NCI-H2171 (cell line): Measurements from ENCODE around the gene PTBP3.
"Not testable (repeated sequence)": the region's sequence is repeated elsewhere in the genome, so short reads cannot be mapped to it uniquely, and the experiment has no call there.

ENCODE experiments used
- DNase-seq: peaks from one replicate; lab custom pipeline; 2025; lab: John Stamatoyannopoulos, UW

PTBP3 gene, protein sequence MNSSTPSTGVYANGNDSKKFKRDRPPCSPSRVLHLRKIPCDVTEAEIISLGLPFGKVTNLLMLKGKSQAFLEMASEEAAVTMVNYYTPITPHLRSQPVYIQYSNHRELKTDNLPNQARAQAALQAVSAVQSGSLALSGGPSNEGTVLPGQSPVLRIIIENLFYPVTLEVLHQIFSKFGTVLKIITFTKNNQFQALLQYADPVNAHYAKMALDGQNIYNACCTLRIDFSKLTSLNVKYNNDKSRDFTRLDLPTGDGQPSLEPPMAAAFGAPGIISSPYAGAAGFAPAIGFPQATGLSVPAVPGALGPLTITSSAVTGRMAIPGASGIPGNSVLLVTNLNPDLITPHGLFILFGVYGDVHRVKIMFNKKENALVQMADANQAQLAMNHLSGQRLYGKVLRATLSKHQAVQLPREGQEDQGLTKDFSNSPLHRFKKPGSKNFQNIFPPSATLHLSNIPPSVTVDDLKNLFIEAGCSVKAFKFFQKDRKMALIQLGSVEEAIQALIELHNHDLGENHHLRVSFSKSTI

DNA sequence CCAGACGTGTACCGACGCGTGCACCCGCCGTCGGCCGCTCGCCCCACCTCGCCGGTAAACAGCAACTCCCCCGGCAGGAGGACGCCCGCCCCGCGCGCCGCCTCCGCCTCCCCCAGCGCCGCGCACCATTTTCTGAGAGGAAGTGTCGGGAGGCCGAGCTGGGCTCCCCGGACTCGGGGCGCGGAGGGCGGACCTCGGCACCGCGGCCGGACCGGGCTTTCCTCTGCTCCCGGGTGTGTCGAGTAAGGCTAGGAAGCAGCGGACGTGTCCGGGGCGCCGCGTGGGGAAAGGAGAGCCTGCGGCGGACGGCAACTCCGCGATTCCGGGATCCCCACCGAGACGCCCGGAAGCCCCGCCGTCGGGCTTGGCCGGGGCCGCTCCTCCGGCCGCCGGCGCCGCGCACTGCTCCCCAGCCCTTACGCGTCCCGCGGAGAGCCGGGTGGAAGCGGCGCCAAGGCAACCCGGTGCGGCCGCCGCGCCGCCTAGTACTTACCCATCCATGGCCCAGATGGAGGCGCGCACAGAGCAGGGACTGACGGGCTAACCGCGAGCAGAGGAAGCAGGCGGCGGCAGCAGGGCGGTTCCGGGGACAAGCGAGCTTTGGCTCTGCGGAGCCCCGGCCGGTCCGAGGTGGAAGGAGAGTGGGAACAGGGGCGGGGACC lies at the start of gene PTBP3:
TSS of gene PTBP3 (minus strand) at position 643 of the 662 bp plus-strand sequence. CDS start 35,754 bp downstream, outside the sequence.
- peak; percentile 67 for DNase-seq

DNA sequence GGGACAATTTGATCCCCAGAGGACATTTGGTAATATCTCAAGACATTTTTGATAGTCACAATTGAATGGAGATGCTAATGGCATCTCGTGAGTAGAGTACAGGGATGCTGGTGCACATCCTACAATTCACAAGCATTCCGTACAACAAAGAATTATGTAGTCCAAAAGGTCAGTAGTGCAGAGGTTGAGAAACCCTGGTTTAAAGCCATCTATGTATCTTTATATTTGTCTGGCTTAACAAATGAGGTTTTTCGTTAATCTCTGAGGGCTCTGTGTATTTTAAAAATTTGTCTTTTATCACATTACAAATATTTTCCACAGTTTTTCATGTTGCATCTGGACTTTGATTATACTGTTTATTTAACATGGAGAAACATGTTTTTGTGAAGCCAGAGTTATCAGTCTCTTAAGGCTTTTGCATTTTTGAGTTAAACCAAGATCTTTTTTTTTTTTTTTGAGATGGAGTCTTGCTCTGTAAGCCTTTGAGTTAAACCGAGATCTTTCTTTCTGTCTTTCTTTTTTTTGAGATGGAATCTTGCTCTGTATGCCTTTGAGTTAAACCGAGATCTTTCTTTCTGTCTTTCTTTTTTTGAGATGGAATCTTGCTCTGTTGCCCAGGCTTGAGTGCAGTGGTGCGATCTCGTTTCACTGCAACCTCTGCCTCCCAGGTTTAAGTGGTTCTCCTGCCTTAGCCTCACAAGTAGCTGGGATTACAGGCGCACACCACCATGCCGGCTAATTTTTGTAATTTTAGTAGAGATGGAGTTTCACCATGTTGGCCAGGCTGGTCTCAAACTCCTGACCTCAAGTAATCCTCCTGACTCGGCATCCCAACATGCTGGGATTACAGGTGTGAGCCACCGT lies 49.3 kb upstream of the PTBP3 start:
- DNase-seq, result no peak

DNA sequence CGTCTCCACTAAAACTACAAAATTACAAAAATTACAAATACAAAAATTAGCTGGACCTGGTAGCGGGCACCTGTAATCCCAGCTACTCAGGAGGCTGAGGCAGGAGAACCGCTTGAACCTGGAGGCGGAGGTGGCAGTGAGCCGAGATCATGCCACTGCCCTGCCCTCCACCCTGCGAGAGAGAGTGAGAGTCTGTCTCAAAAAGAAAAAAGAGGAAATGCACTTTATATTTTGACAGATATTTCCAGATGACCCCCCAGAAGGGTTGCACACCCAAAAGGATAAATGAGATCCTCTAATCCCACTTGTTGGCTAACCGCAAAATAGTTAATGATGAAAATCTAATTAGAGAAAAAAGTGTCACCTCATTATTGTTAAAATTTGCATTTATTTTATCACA lies 48.6 kb upstream of the PTBP3 start:
- DNase-seq, result no peak

DNA sequence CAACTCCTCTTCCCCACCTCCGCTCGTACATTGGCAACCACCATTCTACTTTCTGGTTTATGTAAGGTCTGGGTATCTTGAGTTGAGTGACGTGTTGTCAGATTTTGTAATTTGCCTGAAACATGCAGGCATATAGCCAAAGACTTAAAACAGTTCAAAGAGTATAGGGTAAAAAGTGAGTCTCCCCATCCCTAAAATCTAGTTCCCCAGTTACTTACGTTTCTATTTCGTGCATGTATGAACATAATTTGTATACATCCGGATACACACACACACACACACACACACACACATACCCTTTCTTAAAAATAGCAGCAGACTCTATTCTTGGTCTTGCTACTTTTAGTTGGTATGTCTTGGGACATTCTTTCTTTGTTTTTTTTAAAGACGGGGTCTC lies 47.4 kb upstream of the PTBP3 start:
- no peak for DNase-seq

DNA sequence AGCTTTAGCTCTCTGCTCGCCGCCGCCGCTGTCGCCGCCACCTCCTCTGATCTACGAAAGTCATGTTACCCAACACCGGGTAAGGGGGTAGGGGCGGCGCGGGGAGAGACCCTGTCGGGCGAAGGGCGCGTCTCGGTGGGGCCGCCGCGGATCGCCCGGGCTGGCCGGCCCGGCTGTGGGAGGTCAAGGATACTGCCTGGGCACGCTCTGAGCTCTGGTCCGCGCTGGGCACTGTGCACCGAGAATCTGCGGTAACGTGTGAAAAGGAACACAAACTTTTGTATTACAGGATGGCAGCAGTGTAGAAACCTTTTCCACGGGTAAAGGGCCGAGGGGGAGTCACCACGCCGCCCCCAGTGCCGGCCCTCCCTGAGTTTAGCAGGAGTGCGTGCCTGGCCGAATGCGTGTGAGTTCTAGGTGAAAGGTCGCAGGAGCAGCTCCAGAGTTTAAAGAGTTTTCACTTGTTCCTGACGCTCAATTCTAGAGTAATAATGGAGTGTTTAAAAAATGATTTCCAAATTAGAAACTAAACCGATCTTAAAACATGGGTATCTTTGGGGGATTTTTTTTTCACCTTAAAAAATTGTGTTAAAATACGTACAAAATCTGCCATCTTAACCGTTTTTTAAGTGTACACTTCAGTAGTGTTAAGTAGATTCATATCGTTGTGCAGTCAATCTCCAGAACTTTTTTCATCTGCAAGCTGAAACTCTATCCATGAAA lies 46.8 kb upstream of the PTBP3 start, which contains the start of gene HSDL2:
TSS of gene HSDL2 (plus strand) at position 7 of the 723 bp plus-strand sequence. CDS start at position 63, 56 bp downstream.
- DNase-seq, result no peak

DNA sequence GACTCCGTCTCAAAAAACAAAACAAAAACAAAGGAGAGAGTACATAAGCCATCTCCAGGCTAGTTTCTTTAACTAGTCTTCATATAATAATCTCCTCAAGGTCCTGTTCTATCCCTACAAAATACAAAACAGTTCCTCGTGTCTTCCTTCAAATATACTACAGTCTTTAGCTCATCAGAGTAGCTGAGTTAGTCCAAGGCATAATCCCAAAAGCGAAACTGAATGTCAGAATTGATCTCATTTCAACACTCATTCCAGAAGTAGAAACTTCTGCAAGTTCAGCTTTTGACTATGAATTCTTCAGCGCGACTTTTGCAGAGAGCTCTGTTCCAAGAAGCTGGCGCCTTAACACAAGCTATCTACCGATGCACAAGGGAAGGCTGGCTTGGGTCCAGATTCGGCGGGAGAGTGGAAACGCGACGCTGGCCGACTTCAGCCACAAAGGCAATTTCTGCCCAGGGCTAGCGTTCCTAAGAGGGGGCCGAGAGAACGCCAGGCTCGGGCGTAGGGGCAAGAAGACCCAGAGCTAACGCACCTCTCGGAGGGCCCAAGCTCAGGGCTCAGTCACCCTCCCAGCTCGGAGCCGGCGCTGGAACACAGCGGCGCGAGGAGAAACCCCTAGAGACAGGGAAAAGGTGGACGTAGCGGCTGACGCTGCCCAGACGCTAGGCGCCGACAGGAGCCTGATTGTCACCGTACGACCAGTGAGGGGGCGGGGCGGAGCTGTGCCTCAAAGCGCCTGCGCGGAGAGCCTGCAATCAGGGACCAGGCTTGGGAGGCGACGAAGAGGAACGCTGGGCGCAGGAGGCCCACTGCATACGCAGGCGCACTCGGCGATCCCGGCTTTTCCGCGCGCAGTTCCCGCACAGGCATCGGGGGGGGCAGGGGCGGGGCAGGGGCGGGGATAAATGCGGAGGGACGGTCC lies 46.0 kb upstream of the PTBP3 start:
- peak; percentile 95 for DNase-seq

DNA sequence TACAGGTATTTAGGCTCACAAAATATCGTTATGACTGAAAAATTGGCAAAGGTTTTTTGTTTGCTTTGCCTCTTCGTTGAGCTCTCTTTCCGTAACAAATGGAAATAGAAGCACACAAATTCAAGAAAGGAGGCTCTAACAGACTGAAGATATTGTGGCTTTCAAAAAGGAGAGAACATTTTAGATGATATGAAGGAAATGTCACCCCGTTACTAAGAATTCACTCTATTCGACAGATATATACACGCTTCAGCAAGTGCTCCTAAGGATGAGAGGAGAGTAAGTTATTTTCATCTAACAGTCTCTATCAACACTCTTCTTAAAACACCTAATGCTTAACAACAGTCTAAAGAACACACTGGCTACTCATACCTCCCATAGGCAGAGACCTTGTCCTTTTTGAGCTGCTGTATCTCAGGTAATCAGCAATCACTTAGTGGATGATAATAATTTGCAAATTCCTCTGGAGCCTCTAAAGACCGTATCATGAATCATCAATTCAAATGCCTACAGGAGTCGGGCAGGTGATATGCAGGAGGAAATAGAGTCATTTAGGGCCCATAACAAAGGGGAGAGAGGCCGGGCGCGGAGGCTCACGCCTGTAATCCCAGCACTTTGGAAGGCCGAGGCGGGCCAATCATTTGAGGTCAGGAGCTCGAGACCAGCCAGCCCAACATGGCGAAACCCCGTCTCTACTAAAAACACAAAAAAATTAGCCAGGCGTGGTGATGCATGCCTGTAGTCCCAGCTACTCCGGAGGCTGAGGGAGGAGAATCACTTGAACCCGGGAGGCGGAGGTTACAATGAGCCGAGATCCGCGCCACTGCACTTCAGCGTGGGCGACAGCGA lies 45.1 kb upstream of the PTBP3 start:
- DNase-seq, result no peak

DNA sequence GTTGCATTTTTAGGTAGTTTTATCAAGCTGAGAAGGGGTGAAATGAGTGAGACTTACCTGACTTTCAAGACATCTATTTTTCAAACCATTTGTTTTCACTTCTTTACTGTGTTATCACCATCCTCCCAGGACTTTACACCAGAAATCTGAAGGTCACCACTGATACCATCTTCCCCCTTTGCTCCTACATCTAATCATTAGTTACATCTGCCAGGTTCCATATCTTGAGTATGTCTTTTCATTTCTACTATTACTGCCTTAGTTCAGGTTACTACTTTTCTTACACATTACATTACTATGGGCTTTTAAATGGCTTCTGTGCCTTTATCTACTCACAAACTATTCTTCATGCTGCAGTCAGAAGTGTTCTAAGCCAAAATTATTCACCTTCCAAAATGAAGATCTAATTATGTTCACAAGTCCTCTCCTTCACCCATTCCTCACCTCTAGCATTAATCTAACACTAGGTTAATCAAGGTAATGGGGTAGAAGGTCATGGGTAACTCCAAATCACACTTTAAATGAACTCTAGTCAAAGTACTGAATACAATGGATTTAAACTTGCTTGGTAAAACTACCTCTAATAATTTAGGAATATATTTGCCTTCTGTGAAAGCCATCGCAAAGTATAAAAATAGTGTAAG lies 44.4 kb upstream of the PTBP3 start:
- no peak for DNase-seq

DNA sequence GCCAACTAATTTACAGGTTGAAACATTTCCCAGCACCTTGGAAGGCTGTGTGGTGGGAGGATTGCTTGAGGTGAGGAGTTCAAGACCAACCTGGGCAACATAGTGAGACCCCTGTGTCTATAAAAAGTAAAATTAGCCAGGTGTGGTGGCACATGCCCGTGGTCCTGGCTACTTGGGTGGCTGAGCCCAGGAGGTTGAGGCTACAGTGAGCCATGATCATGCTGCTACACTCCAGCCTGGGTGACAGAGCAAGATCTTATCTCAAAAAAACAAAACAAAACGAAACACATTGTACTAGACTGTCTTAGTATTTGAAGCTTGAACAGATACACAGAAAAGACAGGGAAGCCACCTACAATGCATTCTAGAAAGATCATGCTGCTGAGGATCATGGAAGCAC lies 43.7 kb upstream of the PTBP3 start:
- DNase-seq, result no peak

DNA sequence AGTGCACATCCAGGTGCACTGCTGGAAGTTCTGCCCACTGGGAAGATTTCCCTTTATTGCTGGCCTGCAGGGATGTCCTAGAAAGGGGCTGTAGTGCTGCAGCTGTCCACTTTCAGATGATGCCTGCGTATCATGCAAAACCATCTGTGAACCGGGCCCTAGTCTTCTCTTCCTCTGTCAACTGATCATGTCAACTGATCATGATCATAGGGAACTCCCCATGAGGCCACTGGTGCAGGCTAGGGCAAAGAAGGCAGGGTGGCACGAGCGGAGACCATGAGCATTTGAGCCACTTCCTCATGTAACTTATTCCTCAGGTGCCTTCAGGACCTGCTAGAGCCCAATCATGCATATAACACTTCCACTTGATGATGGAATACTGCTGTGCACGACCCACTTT lies 41.9 kb upstream of the PTBP3 start:
- no peak for DNase-seq

DNA sequence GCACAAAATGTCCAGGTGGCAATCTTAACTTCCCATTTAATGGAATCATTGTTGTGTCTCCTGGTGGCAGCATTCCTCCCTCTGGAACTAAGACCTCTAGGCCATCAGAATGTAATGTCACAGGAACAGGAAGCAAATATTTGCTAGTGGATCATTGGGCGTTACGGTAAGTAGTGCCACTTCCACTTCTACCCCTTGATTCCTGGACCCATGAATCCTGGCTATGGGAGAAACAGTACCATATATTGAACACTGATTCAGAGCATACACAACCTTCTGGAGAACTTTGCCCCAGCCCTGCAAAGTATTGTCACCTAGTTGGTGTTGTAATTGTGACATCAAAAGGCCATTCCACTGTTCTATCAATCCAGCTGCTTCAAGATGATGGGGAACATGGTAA lies 40.8 kb upstream of the PTBP3 start:
- DNase-seq, result not testable (repeated sequence)

DNA sequence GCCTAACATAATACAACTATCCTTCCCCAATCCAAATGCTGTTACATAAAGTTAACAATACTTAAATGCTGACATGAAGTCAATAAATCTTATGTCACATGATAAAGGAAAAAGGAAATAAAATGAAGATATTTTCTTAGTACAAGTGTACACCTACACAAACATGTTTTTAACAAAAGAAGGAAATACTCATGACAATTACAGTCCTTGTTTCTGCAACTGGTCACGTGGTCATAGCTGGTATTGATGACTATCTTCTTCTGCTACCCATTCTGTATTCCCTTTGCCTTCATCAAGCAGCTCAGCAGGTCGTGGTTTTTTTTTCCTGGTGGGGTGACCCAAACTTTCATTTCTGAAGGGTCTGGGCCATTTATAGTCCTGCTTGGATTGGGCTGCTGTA lies 40.2 kb upstream of the PTBP3 start:
- not testable (repeated sequence) for DNase-seq

DNA sequence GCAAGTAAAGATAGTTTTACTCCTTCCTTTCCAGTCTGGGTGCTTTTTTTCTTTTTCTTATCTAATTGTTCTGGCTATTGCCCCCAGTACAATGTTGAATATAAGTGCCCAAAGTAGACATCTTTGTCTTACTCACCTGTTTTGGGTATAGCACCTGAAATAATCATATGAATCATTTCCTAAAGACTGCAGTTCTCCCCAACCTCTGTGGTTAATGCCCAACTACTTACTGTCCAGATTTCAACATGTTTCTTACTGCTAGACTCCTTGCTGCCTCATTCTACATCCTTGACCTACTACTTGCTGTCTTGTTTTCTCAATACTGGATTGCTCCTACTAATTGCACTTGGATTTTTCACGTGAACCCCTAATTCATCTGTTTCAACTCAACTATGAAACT lies 37.6 kb upstream of the PTBP3 start:
- no peak for DNase-seq

DNA sequence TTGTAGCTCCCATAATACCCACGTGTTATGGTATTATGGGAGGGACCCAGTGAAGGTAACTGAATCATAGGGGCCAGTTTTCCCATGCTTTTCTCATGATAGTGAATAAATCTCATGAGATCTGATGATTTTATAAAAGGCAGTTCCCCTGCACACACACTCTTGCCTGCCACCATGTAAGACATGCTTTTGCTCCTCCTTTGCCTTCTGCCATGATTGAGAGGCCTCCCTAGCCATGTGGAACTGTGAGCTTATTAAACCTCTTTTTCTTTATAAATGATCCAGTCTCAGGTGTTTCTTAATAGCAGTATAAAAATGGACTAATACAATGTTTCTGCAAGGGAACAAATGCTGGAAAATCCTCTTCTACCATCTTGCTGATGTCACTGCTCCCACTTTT lies 36.4 kb upstream of the PTBP3 start:
- no peak for DNase-seq

DNA sequence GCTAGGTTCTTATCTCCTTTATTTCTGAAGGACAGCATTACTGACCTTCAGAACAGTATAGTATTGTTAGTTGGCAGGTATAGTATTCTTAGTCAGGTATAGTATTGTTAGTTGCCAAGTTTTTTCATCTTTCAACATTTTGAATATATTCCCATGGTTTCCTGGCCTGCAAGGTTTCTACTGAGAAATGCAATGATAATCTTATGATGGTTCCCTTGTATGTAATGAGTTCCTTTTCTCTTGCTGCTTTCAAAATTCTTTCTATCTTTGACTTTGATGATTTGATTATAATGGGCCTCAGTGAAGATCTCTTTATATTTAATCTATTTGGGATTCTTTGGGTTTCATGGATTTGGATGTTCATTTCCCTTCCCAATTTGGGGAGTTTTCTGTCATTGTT lies 34.0 kb upstream of the PTBP3 start:
- no peak for DNase-seq

DNA sequence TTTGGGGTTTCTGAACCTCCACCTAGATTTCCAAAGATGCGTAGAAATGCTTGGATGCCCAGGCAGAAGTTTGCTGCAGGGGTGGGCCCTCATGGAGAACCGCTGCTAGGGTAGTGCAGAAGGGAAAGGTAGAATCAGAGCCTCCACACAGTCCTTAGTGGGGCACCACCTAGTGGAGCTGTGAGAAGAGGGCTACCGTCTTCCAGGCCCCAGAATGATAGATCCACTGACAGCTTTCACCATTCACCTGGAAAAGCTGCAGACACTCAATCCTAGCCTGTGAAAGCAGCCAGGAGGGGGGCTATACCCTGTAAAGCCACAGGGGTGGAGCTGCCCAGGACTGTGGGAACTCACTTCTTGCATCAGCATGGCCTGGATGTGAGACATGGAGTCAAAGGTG lies 33.2 kb upstream of the PTBP3 start:
- no peak for DNase-seq

DNA sequence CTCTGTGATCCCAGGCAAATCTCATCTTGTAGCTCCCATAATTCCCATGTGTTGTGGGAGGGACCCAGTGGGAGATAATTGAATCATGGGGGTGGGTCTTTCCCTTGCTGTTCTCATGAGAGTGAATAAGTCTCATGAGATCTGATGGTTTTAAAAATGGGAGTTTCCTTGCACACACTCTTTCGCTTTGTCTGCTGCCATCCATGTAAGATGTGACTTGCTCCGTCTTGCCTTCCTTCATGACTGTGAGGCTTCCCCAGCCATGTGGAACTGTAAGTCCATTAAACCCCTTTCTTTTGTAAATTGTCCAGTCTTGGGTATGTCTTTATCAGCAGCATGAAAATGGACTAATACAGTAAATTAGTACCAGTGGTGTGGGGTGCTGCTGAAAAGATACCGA lies 31.8 kb upstream of the PTBP3 start:
- DNase-seq, result not testable (repeated sequence)

DNA sequence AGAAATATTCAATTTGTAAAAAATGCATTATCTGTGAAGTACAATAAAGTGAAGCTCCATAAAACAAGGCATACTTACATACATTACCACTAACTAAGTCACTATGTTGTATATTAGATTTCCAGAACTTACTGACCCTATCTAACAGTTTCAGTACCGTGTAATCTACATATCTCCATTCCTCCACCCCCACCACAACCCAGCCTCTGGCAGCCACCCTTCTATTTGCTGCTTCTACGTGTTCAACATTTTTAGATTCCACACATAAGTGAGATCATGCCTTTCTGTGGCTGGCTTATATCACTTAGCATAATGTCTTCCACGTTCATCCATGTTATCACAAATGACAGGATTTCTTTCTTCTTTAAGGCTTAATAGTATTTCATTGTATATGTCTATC lies 31.3 kb upstream of the PTBP3 start:
- no peak for DNase-seq

DNA sequence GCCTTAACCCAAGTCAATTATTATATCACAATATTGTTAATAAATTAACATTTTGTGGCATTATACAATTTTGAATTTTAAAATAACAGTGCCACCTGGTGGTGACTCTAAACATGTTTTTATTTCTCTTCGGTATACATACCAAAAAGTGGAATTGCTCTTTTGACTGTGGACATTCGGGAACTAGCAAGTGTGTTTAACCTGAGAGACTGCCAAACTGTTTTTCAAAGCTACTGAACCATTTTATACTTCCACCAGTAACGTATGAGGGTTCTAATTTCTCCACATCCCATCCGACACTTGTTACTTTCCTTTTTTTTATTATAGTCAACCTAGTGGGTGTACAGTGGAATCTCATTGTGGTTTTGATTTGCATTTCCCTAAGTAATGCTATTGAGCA lies 28.2 kb upstream of the PTBP3 start:
- peak; percentile 28 for DNase-seq
